COLO668 (cell line): ENCODE measurements around the gene CPT1B.
"Not testable (repeated sequence)": the region's sequence is repeated elsewhere in the genome, so short reads cannot be mapped to it uniquely, and the experiment has no call there.

Experiments used
- DNase-seq: peaks from one replicate; lab custom pipeline; 2025; ENCODE audit not compliant: unreplicated experiment; lab: John Stamatoyannopoulos, UW

The CPT1B gene

GRCh38 chr22:50609599-50609998 lies 31.4 kb upstream of the CPT1B start:
- no peak for DNase-seq

DNA sequence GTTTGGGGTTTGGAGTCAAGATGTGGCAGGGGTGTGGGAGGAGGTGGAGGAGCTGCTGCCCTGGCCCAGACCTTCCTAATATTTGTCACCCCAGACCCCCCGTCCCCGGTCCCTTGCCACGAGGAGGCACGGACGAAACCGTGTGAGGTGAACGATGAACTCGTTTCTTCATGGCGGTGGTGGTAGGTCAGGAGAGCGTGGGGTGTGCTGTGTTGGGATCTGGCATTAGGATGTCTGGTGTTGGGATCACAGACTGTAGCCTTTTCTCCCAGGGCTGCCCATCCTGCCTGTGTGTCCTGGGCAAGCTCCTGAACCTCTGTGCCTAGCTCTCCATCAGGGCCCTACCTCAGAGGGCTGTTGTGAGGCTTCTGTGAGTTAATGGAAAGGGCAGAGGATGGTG lies 30.8 kb upstream of the CPT1B start:
- DNase-seq = no peak

DNA sequence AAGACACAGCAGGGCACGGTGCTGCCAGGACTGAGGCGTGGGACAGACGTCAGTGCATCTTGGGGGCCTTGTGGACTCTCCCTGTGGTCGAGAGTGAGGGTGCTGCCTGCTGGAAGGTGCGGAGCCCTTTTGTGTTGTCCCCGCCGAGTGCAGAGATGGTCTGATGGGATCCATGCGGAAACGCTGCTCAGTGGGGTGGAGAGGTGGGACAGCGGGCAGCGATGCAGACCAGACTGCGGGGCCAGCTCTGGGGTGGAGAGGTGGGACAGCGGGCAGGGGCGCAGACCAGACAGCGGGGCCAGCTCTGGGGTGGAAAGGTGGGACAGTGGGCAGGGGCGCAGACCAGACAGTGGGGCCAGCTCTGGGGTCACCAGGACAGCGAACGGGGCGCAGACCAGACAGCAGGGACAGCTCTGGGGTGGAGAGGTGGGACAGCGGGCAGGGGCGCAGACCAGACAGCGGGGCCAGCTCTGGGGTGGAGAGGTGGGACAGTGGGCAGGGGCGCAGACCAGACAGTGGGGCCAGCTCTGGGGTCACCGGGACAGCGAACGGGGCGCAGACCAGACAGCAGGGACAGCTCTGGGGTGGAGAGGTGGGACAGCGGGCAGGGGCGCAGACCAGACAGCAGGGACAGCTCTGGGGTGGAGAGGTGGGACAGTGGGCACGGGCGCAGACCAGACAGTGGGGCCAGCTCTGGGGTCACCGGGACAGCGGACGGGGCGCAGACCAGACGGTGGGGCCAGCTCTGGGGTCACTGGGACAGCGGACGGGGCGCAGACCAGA lies 30.0 kb upstream of the CPT1B start:
- not testable (repeated sequence) for DNase-seq

- DNase-seq = no peak
Measured at GRCh38 chr22:50607659-50608020, 29.4 kb upstream of the CPT1B start.

GRCh38 chr22:50606946-50607658 lies 28.9 kb upstream of the CPT1B start:
- DNase-seq = no peak

GRCh38 chr22:50606165-50606945 lies 28.1 kb upstream of the CPT1B start:
- DNase-seq = peak; percentile 18

GRCh38 chr22:50605613-50606074 lies 27.4 kb upstream of the CPT1B start:
- DNase-seq = no peak

- DNase-seq = no peak
Measured at GRCh38 chr22:50605002-50605612, 26.9 kb upstream of the CPT1B start.

- no peak for DNase-seq
Measured at GRCh38 chr22:50604256-50605001, 26.2 kb upstream of the CPT1B start.

DNA sequence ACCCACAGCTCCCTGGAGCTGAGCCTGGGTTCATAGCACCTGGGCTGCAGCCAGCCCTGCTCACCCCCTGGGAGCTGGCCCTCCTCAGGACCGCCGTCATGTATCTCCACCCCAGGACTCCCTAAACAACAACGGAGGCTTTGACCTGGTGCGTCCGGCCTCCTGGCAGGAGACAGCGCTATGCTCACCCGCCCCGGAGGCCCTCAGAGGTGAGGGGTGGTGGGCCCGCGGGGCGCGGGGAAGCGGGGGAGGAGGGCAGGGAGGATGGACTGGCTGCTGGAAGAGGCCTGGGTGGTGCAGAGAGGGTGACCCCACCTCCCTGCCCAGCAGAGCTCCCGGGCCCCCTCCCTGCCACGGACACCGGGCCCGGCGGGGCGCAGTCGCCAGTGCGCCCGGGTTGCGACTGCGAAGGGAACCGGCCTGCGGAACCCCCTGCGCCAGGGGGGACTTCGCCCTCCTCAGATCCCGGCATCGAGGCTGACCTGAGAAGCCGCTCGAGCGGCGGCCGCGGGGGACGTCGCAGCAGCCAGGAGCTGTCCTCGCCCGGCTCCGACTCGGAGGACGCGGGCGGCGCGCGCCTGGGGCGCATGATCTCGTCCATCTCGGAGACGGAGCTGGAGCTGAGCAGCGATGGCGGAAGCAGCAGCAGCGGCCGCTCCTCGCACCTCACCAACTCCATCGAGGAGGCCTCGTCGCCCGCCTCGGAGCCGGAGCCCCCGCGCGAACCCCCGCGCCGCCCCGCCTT lies 25.5 kb upstream of the CPT1B start:
- no peak for DNase-seq

DNA sequence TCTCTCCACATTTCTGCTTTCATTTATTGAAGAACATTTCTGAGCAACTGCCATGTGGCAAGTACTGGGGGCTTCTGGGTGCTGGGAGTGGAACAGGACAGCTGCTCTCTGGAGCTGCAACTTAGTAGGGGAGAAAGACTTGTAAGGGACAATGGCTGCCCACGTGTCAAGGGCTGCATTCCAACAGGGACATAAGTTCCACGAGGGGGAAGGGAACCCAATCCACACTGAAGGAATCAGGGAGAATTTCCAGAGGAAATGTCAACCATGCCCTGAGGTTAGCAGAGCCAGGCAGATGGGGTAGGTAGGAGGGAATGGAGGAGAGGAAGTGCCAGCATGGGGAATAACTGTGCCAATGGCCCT lies 24.1 kb upstream of the CPT1B start:
- DNase-seq = no peak

DNA sequence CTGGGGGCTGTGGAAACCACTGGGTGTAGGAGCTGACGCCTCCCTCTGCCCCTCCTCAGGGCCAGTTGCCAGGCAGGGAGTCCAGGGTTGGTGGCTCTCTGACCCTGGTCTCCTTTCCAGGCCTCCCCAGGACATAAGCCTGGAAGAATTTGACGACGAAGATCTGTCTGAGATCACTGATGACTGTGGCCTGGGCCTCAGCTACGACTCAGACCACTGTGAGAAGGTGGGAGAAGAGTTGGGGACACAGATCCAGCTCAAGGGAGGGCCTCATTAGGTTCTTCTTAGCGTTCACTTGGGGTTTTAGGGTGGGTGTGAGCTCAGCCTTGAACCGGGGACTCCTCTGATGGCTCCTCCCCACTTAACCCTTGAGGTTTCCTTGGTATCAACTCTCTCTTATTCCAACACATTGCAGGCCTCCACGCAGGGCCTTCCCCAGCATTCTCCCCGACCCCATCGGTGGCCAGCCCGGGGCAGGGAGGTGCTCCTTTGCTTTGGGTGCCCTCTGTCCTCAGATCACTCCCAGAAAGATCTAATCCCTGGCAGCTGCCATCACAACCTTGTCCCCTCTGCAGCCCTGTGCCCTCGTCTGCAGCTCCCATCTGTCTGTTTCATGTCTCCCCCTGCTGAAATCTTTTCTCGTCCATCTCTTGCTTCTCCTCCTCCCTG lies 23.6 kb upstream of the CPT1B start:
- no peak for DNase-seq

DNA sequence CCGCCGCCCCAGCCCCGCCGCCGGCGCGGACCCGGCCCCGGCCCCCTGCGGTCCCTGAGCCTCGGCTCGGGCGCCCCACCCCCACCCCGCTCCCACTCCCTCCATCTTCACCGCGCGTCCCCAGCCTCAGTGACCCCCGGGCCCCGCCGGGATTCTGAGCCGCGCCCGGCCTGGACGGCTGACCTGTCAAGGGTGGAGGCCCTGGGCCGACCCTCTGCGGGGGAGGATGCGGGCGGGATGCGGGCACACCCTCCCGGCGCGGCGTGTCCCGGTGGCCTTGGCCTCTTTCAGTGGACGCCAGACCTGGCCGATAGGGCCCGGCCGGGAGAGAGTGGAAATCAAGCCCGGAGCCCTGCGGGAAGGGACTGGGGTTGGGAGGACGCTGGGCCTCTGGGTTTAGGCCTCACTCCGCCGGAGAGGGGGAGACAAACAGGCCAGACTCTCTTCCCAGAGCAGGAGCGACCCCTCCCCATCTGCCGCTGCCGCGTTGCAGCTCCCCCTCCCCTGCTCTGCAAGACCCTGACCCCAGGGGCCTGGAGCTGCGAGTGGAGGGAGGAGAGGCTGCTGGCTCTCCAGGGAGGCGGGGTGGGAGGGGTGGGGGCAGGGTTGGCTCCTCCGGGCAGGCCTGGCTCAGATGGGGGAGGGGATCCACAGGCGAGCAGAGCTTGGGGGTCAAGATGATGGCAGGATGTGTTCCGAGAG lies 22.9 kb upstream of the CPT1B start:
- peak; percentile 43 for DNase-seq

DNA sequence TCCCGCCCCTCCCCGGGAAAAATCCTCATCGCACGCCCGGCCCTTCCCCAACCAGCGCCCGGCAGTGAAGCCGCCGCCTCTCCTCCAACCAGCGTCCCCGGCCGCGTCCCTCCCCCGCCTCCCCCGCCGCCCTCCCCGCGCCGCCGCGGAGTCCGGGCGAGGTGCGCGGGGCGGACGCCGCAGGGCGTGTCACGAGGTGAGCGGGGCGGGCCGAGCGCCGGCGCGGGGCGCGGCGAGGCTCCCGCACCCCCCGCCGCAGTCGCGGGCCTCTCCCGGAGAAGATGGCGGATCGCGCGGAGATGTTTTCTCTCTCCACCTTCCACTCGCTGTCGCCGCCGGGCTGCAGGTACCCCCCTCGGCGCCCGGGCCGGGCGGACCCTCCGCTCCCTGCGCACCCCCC lies 22.3 kb upstream of the CPT1B start, which contains the start of gene MAPK8IP2:
MAPK8IP2 (plus strand) TSS at position 256 of the 400 bp plus-strand sequence; CDS start at position 282, 26 bp downstream.
- DNase-seq = peak; percentile 65

DNA sequence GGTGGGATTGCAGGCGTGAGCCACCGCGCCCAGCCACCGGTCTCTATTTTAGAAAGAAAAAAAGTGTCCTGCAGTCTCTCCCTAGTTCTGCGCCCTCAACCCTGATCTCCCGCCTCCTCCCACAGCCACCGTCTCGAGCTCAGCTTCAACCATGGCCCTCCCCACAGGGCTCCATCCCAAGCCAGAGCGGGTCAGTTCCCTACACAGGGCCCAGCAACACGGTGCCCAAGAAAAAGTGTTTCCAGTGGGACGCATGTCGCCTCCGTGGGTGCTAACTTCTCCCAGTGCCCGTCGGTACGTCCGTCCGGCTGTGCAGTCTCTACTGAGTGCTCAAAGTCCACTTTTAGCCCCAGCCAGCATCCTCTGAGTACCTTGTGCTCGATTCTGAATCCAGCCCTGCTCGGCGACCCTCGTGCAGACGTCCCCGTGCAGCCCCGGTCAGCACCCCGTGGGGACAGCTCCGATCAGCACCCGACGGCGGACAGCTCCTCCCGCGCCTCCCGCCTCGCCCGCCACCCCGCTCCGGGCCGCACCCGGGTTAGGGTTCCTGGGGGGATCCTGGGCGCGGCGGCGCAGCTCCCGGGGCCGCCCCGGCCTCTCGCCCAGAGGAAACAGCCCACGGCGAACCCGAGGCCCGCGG lies 21.7 kb upstream of the CPT1B start:
- DNase-seq = peak; percentile 34

DNA sequence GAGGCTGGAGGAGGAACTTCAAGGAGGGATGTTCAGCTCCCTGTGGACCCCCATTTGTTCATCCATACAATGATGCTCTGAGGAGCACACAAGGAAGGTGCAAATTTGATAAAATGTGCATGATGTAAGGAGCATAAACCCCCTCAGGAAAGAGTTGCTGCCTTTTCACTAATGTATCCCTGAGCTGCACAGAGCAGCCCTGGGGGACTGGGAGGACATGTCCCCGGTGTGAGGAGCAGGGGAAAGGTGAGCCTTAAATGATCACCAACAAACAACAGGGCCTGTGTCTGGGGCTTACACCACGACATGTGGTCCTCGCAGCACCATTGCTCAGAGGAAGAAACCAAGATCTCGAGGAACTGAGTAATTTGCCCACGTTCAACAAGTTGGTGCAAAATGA lies 18.9 kb upstream of the CPT1B start:
- no peak for DNase-seq

DNA sequence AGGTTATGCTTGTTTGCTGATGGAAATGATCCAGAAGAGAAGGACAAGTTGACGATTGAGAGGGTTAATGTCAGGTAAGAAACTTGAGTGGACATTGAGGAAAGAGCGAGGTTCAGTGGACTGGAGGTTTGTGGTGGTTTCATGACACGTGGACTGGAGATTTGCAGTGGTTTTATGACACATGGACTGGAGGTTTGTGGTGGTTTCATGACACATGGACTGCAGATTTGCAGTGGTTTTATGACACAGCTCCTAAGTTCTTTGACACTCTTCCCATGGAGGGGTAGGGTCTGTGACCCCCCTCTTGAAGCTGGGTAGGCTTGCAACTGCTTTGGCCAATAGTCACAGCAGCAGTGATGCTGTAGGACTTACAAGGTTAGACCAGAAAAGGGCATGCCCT lies 17.0 kb upstream of the CPT1B start:
- DNase-seq = no peak

DNA sequence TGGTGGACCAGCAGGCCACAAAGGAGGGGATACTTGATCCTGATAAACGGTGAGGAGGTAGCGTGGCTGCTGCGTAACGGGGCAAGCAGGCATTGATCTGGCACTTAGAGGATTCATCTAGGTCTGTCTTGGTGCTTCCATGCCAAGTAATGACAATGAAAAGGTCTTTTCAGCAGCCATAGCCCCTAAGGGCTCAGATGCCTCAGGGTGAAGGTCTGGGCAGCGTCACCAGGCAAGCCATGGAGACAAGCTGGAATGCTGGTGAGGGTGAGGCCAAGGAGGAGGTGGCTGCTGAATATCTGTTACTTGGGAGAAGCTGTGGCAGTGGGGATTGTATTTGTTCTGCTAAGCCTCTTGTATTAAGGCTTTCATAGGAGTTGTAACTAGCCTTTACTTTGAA lies 9.2 kb upstream of the CPT1B start:
- DNase-seq = no peak
